Bronchial epithelial cell (primary cell): Measurements from ENCODE around the gene PRRG1. TPM values are rescaled to one million over a fixed set of nuclear protein-coding genes. Genes with fewer than 3 reads are reported as not detected.

Experiments
- DNase-seq: peaks from one replicate; pipeline ENCODE4 v3.0.0-alpha.2; 2010; ENCODE audit warnings: low read depth
- FAIRE-seq: peaks from 2 replicates; lab custom pipeline; 2011; peaks lifted over from hg19 to GRCh38; lab: Jason Lieb, UNC
- H3K27me3 ChIP-seq: 2 replicates; pipeline ENCODE4 v1.5.1; 2011; ENCODE audit warnings: low read length; ENCODE audit not compliant: control insufficient read depth, insufficient read depth
- H3K36me3 ChIP-seq: 2 replicates; pipeline ENCODE4 v1.5.1; 2011; ENCODE audit warnings: low read length; ENCODE audit not compliant: control insufficient read depth, insufficient read depth
- H3K4me3 ChIP-seq: 2 replicates; pipeline ENCODE4 v1.5.1; 2011; ENCODE audit warnings: mild to moderate bottlenecking, low read depth, low read length, control low read depth
- total RNA-seq: library from RNA; depleted of rRNA; stranded (reverse); fragments of >200 nt; gene quantifications from 2 replicates; pipeline ENCODE4 v1.2.1, GENCODE V29; 2014
- TF ChIP-seq, protein P1 (sequence below): IDR thresholded peaks from 2 replicates; pipeline ENCODE4 v1.5.1; 2011; ENCODE audit warnings: mild to moderate bottlenecking, moderate library complexity, low read length, control low read depth, inconsistent platforms; ENCODE audit not compliant: insufficient read depth, severe bottlenecking

PRRG1 gene
- total RNA-seq, 1 donor from 2014 or later = 4.5 TPM

DNA sequence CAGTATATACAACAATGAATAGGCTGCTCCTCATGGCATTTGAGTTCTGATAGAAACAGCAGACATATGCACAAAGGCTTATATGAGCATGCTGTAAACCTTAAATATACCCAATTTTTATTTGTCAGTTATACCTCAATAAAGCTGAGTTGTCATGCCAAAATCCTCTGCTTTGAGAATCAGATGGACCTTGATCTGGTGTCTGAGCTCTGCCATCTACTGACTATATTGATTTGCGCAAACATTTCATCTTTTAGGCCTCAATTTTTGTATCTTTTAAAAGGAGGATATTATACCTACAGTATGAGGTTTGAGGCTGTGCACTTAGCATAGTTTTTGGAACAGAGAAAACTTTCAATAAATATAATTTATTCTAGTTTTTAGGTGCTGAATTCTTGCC lies 85.2 kb downstream of the PRRG1 start:
- Histone ChIP-seq H3K27me3 (no peaks in the 10 kb centered on the region), H3K36me3 (no peaks in the 10 kb centered on the region), H3K4me3 (no peak overlapping the region)
- FAIRE-seq = no peak
- no peak for DNase-seq
- TF ChIP-seq, protein P1, sequence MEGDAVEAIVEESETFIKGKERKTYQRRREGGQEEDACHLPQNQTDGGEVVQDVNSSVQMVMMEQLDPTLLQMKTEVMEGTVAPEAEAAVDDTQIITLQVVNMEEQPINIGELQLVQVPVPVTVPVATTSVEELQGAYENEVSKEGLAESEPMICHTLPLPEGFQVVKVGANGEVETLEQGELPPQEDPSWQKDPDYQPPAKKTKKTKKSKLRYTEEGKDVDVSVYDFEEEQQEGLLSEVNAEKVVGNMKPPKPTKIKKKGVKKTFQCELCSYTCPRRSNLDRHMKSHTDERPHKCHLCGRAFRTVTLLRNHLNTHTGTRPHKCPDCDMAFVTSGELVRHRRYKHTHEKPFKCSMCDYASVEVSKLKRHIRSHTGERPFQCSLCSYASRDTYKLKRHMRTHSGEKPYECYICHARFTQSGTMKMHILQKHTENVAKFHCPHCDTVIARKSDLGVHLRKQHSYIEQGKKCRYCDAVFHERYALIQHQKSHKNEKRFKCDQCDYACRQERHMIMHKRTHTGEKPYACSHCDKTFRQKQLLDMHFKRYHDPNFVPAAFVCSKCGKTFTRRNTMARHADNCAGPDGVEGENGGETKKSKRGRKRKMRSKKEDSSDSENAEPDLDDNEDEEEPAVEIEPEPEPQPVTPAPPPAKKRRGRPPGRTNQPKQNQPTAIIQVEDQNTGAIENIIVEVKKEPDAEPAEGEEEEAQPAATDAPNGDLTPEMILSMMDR = no peak

- no peak for FAIRE-seq
- no peaks in the 10 kb centered on the region for H3K27me3 ChIP-seq
- no peak for DNase-seq
- TF ChIP-seq, protein P1 = no peak
- H3K4me3 ChIP-seq = no peak overlapping the region
- H3K36me3 ChIP-seq = no peaks in the 10 kb centered on the region
These were observed 88.0 kb downstream of the PRRG1 start for GRCh38 chrX:37437160-37437559.

- TF ChIP-seq, protein P1 = no peak
- H3K27me3 ChIP-seq = no peaks in the 10 kb centered on the region
- H3K36me3 ChIP-seq = no peaks in the 10 kb centered on the region
- FAIRE-seq (no peak), DNase-seq (no peak)
- no peak overlapping the region for H3K4me3 ChIP-seq
These were observed 92.2 kb downstream of the PRRG1 start for GRCh38 chrX:37441377-37441776.

DNA sequence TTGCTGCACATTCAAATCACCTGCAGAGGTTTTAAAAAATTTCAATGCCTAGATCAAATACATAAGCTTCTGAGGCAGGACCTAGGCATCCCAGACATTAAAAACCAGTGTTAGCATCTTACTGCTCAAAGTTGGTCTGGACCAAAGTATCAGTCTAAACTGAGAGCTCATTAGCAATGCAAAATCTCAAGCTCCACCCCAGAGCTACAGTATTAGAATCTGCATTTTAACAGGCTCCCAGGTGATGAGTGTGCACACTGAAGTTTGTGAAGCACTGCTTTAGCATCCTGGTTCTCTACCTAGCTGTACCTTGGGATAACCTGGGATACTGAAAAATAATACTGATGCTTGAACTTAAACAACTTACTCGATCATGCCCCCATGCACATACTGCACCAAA lies 96.0 kb downstream of the PRRG1 start:
- TF ChIP-seq, protein P1 = no peak
- no peak for FAIRE-seq
- H3K4me3 ChIP-seq = no peak overlapping the region
- no peaks in the 10 kb centered on the region for H3K27me3 ChIP-seq
- no peak for DNase-seq
- no peaks in the 10 kb centered on the region for H3K36me3 ChIP-seq

- TF ChIP-seq, protein P1 = no peak
- DNase-seq (peak; percentile 63), FAIRE-seq (no peak)
- H3K4me3 ChIP-seq = no peak overlapping the region
- no peaks in the 10 kb centered on the region for H3K27me3 ChIP-seq
- no peaks in the 10 kb centered on the region for H3K36me3 ChIP-seq
These were observed 104.7 kb downstream of the PRRG1 start for GRCh38 chrX:37453821-37454220.
